GM18517 (cell line): ENCODE data around the gene ARX.

Experiments used
- ATAC-seq: cut with Tn5 transposase; IDR thresholded peaks from one replicate; pipeline ENCODE4 v1.9.1; 2021; ENCODE audit warnings: mild to moderate bottlenecking, moderate library complexity; ENCODE audit not compliant: unreplicated experiment

ARX gene

DNA sequence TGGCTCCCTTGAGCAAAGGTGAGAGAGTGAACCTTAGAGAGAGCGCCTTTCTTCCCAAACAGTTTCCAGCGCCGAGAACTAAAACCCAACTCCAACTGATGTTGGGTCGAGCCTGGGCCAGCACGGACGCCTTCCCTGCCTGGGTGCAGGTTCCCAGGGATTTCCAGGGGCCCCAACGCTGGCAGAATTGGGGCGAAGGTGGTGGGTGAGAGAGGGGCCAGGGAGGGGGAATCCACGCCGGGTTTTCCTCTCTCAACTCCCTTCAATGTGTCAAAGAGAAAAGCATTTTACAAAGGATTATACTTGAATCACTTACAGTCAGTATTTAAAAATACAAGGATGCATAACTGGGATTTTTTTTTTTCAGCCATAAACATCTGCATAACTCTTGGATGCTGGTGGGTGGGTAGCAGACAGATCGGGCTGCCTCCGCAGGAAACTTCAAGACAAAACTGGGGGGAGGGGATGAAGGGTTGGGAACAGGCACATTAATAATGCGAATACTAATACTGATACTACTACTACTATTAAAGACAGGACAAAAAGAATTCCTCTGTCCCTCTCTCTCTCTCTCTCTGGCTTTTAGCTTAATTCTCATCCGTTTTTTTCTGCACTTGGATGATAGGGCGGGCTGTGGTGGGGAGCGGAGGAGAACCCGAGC lies 1.3 kb upstream of the ARX start:
- ATAC-seq, result no peak

DNA sequence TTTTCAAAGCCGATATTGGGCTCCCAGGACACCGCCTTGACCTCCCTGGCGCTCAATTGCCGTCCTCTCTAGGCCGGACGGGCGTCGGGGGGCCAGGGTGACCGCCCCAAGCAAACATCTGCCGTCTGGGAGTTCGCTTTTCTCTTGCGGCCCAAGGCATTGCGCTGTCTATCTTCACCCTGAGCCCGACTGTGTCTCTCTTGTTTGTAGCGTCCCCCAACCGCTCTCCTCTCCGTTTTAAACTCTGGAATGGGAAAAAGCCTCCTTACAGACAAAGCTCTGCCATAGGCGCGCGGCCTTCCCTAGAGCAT lies 551 bp upstream of the ARX start:
- ATAC-seq, result no peak

DNA sequence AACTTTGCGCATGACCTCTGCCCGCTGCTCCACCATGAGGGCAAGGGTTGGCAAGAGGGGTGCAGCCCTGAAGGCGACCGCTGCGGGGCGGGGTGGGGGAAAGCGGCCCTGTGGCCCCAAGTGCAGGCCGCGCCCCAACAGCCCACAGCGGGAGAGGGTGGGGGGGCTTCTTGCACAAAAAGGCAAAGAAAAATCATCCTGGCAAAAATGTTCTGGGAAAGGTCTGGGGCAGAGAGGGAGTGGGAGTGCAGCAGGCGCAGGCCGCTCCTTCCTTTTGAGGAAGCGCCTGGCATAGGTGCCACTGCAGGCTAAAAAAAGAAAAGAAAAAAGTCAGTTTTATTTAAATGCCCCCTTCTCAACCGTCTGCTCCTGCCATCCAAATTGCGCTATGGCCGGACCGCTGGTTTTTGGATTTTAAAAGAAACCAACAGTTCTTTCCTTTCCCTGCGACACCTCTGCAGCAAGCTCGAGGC lies 1.4 kb downstream of the ARX start:
- ATAC-seq, result no peak

DNA sequence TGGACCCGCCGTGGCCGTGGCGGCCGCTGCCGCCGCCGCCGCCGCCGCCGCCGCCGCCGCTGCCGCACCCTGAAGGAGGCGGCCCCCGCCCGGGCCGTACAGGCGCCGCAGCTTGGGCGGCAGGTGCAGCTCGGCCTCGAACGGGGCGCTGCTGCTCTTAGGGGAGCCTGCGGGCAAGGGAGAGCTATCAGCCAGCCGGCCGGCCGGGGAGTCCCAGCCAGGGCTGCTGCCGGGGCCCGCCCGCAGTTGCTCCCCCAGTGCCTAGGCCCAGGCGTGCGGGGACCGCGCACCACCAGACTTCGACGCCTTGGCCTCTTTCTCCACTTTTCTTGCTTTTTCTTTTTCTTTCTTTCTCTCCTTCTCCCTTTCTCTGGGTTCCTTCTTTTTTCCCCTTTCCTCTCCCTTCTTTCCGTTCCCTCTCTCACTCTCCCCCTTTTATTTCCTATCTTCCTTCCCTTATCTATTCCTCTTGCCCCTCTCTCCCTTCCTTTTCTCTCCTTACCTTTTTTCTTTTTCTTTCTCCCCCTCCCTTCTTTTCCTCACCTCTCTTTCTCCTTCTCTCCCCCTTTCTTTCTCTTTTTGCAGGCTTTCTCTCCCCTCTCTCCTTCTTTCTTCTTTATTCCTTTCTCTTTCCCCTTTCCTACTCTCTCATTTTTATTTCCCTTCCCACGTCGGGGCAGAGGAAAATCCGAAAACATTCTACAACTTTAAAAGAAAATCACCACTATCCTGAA lies 2.0 kb downstream of the ARX start:
- ATAC-seq, result no peak

DNA sequence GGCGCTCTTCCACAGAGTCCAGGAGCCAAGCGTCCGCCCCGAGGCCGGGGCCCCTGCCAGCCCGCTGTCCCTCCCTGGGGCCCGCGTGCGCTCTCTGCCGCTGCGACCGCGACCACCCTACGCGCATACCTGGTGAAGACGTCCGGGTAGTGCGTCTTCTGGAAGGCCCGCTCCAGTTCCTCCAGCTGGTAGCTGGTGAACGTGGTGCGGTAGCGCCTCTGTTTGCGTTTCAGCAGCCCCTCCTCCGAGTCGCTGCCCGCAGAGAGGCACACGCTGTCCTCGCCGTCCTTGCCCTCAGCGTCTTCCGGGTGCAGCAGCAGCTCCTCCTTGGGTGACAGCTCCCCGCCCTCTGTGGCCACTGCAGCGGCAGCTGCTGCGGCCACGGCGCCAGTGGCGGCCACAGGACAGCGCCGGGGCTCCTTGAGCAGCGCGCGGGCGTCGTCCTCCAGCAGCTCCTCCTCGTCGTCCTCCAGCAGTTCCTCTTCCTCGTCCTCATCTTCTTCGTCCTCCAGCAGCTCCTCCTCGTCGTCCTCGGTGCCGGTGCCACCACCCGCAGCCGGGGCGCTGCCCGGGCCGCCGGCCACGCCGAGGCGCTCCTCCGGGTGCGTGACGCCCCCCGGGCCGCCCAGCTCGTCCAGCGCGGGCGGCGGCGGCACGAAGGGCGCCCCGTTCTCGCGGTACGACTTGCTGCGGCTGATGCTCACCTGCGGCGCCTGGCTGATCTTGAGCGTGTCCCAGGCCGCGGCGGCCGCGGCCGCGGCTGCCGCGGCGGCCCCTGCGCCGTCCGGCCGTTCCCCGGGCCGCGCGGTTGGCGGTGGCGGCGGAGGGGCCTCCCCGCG lies 2.8 kb downstream of the ARX start:
- ATAC-seq, result no peak

DNA sequence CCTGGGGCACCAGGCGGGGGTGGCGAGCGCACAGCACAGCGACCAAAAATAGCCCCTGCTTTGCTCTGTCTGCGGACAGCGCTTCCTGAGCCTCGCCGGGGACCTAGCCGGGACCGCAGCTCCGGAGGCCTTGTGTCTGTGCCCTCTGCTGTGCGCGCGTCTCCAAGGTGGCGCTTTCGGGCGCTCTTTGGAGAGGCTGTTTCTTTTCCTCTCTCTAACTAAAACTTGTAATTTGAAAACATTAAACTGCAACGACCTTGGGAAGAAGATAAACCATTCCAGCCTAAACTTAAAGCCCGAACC lies 3.4 kb downstream of the ARX start:
- no peak for ATAC-seq

DNA sequence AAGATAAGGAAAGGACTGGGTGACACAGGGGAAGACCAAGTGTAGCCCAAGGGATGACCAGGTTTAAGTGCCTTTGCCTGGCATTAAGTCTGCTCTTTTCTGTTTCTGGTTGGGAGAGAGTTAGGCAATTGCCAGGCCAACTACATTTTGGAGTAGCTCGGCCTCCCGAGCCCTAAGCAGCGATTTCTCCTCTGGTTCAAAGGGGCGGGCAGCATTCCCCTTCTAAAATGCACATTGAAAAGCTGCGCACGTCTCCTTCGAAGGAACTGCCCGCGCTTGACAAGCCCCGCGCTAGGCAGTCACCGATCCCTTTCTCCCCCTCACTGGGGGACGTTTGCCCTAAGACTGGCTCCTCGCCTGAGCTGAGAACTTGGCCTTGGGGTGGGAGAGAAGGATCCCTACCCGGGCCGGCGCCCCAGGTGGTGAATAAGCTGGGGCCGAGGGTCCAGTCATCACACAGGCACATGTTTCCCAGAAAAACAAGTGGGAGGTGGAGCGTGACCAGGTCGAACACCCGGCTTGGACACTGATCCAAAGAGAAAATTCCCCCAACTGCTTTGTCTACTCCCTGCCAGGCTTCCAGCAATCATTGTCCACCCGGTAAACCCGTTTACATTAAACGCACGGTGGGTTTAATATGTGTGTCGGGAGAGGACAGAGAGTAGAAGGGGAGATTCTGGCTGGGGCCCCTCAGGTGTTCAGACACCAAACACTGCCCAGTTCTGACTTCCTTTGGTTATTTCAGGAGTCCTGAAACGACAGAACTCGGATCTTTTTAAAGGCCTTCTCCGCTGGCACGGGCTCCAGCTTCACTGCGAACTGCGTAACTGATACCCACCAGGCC lies 4.0 kb downstream of the ARX start:
- no peak for ATAC-seq

DNA sequence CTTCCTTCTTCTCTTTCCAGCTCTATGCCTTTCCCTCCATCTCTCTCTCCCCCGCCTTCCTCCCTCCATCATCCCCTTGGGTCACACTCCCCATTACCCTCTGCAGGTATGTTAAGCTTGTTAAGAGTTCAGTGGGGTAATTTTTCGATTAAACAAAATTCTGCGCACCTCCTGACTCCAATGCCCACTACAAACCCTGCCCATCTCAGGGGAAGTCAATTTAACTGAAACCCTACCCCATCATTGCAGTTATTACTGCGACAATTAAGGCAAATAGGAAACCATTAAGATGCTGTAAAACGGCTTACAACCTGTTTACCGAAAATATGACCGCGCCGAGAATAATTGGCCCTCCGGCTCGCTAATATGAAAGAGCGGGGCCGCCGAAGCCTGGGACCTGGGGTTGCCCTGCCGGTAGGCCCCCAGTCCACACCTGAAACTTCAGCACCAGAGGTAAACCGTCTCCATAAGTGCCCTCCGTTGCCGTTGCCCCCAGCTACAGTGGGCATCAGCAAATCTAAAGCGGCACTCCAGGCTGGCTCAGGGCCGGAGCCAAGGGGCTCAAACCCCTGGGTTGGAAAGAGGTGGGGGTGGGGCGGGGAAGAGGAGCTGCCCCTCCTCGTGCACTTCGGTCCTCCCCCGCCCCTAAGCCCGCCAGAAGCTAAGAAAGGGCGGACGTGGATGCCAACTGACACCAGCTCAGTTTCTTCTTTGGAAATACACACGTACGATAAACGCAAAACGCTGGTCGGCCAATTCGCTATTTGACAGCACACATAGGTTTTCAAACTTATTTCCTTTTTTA lies 4.8 kb downstream of the ARX start:
- no peak for ATAC-seq

DNA sequence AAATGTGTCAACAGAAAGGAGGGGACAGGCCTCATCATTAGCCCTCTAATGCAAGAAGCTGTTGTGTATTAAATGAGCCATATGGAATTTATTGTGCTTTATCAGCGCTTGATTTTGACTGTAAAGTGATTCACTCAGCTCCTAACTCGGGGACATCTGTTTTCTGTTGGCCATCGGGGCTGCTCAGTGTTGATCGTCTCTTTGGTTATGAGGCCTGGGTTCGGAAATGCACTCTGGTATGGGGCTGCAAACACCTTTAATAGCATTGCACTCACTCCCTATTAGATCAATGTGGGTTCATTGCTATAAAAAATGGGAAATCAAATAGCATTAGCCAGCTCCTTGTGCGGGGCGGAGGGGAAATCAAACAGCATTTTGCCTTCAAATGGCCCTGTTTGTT lies 6.4 kb downstream of the ARX start:
- no peak for ATAC-seq

DNA sequence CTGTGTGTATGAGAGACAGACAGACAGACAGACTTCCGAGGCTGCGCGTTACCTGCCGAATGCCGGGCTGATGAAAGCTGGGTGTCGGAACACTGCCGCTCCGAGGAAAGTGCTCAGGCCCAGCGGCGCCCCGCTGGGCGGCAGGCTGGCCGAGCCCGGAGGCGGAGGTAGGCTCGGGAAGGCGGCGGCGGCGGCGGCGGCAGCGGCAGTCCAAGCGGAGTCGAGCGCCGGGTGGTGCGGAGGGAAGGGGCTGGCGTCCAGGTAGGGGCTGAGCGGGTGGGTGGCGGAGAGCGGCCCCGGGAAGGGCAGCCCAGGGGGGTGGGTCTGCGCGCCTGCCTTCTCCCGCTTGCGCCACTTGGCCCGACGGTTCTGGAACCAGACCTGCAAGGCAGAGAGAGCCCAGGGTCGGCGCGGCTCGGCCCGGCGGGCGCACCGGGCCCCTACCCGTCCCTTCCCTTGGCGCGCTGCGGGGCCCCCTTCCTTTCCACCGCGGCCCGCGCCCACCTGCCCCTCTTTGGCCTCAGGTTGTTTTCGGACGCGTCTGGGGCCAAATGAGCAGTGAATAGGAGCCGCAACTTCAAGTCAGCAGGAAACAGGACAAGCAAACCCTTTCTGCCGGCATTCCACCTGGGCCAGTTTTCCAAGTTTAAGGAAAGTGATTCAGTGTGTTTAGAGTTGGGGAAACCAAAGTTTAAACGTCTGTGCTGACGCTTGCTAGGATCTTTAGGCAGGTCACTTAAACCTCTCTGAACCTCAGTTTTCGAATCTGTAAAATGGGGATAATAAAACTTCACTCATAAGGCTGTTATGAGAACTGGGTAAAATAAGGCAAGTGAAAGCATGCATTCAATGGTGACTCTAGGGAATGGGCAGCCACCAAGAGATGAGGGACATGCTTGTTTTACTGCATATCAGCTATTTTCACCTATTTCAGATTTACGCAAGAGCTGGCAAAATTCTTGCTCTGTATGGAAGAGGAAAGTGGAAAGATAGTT lies 8.4 kb downstream of the ARX start:
- ATAC-seq, result no peak

DNA sequence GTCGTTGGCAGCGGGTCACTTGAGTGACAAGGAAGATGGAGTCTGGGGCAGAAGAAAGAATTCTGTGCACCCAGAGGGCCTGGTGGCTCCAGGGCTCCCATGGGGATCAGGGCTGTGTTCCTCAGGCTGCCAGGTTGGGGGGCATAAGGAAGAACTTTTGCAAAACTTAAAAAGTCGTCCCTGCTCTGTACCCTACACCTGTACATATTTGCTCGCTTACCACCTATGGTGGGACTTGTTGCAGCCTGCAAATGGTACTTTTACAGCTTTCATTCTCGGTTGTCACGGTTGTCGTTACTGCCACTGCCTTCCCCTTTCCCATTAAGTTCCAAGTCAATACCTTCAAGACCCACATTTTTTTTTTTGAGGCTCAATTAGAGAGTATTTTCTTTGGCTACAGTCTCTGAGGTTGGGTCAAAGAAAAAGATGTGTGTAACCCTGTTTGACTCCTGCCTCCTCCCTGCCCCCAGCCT lies 9.1 kb downstream of the ARX start:
- no peak for ATAC-seq

DNA sequence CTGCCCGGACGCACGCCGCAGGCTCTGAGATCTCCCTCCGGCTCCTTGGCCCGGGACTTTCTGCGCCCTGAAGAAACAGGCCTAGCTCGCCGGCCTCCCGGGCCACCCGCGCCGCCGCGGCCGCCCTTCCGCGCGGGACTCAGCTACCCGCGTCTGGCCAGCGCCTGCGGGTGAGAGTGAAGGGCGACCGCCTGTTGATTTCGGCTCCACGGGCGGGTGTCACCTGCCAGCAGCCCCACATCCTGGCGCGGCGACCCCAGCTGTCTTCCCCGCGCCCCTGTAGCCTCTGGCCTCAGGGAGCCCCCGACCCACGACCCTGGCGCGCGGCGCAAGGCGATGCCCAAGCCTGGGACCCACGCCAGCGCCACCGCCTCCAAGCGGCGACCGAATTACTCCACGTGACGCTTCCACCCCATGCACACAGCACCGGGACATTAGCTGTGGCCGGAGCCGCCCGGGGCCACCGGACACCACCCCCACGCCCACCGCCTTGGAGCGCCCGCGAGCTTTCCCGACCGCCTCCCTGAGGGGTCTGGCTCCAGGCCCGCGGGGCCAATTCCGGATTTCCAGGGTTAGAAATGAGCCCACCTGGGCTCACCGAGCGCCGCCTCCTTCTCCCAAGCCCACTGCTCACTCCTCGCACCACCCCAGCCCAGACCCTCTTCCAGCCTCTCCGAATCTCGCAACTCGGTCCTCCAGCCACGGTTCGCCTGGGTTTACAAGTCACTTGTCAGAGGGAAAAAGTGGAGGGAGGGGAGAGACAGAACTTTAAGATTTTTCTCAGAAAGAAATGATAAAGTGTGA lies 10.2 kb downstream of the ARX start:
- no peak for ATAC-seq

DNA sequence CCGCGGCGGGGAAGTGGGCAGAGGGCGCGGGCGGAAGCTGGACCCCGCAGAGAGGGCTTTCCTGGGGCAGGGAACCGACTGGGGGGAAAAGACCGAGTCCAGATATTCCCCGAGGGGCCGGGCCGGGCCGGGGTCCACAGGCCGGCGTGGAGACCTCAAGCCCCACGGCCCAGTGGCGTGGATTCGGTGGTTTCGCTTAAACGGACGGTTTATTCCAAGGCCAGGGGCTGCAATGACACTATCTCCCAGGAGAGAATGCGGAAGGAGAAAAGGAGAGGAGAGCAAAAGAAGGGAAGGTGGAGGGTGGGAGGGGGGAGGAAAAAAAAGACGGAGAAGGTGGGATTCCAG lies 10.8 kb downstream of the ARX start:
- ATAC-seq, result no peak

DNA sequence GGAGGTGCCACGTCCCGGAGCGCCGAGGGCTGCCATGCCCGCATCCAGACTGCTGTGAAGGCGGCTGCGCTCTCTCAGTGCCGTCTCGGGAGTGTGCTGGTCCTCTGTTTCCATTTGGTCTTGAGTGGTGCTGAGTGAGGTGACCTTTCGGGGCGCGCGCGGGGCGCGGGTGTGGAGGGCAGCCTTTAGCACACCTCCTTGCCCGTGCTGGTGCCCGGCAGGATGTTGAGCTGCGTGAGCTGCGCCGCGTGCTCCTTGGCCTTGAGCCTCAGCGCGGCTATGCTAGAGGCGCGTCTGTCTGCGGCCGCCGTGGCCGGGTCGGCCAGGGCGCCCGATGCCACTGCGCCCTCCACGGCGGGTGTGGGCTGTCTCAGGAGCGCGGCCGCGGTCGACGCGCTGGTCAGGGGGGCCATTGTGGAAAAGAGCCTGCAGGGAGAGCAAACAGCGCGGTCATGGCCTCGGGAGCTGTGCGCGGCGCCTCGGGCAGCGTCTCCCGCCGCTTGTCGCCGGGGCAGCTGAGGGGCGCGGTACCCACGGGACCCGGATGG lies 11.2 kb downstream of the ARX start:
- ATAC-seq, result no peak

DNA sequence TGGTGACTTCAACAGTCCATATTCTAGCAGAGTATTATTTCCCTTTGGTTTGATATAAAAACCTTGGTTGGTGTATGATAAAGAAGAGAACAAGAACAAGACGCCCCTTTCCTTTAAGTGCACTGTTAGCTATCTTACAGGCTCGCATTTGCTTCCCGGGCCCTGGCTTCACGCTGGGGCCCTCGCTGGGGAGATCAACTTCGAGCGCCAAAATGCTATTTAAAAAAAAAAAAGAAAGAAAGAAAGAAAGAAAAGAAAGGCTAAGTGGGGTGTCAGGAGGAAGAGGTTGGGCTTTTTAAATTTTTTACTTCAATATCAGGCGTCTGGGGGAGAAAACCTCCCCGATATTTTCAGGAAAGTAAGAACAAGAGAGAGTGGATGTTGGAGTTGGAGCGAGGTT lies 11.7 kb downstream of the ARX start:
- no peak for ATAC-seq

DNA sequence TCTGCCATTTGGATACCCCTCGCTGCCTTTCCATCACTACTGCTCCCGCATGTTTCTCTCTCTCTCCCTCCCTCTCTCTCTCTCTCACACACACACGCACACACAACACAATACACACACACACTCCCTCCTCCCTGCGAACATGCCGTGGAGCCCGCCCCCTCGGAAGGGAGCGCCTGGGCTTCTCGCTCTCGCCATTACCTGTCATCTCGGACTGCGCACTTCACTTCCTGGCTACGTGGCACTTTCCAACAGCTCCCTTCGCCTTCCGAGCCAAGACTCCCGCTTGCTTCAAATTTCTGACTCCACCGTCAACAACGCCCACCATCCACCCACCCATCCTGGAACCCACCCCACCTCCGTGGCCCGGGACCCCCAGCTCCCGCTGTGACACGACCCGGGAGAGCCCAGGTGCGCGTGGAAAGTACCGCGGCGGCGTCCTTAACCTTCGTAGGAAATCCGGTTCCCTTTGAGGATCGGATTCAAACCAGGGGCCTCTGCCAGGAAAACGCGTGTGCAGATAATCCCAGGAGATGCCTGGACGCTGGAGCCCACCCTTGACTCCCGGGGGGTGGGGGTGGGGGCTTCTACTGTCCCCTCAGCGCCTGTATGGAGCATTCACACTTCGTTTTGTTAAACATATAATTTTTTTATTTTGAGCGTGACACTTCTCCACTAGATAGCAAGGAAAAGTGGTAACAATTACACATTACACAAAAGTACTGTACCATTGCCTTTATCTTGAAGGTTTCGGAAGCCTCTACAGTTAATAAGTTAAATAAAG lies 12.5 kb downstream of the ARX start:
- ATAC-seq, result no peak

DNA sequence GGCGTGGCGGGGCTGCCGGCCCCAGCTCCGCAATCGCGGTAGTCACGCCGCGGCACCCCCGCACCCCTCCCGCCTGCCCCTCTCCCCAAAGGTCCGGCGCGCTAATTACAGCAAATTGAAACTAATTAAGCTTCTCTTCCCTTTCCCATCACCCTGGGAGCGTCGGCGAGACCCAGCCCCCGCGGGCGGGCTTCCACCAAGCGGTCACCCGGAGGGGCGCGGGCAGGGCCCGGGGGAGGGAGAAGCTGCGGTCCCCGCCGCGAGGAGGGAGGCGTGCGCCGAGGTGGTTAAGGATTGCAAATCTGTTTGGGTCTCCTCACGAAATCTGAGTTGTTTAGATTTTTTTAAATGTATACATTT lies 13.1 kb downstream of the ARX start:
- no peak for ATAC-seq
